NCI-H446 treated with DMSO at 0.1 percent for 48 hours (cell line): ENCODE data around the gene TMEM244.
"Not testable (repeated sequence)": the region's sequence is repeated elsewhere in the genome, so short reads cannot be mapped to it uniquely, and the experiment has no call there.

Source experiments
- DNase-seq: peaks from one replicate; lab custom pipeline; 2025; lab: John Stamatoyannopoulos, UW

The TMEM244 gene, protein sequence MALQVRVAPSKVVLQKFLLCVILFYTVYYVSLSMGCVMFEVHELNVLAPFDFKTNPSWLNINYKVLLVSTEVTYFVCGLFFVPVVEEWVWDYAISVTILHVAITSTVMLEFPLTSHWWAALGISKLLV

GRCh38 chr6:129860908-129861665, at the start of gene TMEM244:
TSS of gene TMEM244 (minus strand) at chr6:129861315. CDS start at chr6:129861188, 127 bp downstream.
- no peak for DNase-seq

DNA sequence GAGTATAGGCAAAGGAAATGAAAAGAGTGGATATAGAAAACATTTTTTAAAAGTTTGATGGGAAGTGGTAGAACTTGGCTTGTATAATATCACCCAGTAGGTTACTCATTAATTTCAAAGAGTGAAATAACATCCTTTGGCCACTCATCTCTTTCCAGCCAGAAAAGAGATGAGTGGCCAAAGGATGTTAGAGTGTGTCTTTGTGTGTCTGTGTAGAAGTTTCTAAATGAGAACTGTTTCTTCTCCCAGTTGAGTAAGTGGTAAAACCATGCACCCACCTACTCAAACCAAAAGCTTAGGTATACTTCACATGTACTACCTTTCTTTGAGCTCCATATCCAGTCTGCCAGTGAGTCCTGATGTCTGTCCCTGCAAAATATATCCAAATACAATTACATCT, 47.7 kb upstream of the TMEM244 start:
- no peak for DNase-seq

DNA sequence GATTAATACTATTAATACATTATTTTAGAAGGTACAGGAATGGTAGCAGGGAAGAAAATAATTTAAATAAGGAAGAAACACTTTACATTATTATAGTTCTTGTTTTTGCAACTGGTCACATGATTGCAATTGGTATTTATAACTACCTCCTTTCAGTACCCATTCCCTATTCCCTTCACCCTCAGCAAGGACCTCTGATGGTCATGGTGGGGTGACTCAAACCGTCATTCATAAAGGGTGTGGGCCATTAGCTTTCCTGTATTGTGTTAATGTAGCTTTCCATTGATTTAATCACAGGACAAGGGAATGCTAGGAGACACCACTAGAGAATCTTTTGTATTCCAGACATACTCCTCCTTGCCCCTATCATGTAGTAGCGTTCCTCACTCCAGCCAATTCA, 47.2 kb upstream of the TMEM244 start:
- no peak for DNase-seq

DNA sequence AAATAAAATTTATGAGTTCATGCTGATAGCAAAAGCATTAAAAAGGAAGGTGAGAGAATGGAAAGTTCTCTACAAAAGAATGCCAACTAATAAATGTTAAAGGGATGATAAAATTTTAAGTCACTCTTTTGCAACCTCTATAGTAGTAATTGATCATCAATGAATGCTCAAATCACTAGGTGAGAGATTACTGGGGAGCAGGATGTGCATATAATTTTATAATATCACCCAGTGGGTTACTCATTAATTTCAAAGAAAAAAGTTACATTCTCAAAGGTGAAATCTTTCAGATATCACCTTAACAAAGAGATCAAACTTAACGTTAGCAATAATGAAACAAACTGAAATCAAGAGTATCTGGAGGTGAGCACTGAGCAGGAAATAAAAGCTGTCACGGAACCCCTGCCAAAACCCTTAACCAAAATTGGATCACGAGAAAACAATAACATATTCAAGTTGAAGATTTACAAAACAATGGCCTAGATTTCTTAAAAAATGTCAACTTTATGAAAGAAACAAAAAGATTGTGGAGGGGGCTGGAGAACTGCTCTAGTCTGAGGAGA, 45.5 kb upstream of the TMEM244 start:
- DNase-seq, result no peak

DNA sequence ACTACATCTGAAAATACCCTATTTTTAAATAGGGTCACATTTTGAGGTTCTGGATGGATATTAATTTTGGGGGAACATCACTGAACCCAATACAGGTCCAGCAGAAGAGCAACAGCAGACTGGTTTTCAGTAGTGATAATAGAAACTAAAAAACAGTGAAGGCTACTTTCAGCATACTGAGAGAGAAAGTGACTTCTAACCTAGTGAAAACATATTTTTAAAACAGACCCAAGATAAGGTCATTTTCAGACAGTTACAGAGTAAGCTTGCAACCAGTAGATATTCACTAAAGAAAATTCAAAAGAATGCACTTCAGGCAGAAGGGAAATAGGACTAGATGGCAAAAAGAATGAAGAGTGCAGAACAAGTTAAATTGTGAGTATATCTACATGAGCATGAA, 42.0 kb upstream of the TMEM244 start:
- DNase-seq, result no peak

GRCh38 chr6:129902681-129903080, 41.6 kb upstream of the TMEM244 start:
- DNase-seq, result no peak

DNA sequence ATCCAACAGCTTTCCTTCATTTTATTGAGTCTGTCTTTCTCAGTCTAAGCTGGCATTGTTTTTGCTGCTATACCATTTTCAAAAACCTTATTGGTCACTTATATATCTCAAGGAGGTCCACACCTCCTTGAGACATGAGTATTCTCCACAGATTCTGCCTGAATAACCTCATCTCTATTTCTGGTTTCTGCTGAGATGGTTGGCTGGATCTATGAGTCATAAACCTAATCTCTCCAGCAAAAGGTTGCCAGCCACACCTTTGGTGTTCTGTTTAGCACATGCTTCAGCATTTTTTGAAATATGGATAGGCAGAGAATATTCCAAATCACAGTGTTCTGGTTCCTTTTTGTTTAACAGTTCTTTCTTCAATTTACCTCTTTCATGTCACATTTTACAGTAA, 40.8 kb upstream of the TMEM244 start:
- no peak for DNase-seq

DNA sequence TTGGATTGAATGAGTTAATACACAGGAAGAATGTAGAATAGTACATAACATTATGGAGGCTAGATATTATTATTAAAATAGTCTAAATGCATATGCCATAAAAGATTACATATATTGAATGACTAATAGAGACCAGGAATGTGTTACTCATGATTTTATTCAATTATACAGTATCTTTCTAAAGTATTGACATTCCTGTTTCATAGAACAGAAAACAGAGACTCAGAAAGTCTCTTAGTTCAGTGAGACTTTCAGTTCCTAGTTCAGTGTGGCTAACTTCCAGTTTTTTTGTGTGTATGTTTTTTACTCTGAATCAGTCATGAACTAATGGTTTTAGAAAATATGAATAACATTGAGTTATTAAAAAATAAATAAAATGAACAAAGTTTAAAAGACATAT, 34.6 kb upstream of the TMEM244 start:
- DNase-seq, result no peak

DNA sequence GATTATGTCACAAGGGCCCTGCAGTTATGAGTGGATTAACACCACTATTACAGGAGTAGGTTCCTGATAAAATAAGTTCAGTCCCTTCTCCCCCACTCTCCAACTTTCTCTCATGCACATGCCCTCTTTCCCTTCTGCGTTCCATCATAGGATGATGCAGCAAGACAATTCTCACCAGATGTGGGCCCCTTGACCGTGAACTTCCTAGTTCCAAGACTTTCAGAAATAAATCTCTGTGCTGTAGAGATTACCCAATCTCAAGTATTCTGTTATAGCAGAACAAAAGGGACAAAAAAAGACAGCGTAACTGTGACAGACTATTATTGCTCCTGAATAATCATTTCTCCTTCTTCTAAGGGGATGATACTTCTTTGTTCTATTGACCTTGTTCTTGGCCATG, 33.8 kb upstream of the TMEM244 start:
- no peak for DNase-seq

DNA sequence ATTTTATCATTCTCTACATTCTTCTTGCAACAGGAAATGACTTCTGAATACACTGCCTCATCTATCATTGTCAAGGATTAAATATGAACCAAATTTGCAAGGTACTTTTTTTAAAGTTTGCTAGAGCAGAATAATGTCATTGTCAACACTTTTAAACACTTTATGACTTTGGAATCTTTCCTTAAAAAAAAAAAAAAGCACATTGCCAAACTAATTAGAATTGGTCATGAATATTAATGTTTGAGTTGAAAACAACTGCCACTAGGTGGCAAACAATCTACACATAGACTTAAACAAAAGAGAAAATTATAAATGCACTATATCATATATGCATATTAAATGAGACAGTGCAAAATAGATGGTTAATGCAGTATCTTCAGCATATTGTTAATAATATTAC, 32.5 kb upstream of the TMEM244 start:
- DNase-seq, result no peak

- no peak for DNase-seq
Observed at GRCh38 chr6:129890701-129891100, 29.6 kb upstream of the TMEM244 start.

GRCh38 chr6:129890164-129890563, 29.0 kb upstream of the TMEM244 start:
- no peak for DNase-seq

GRCh38 chr6:129889580-129889979, 28.5 kb upstream of the TMEM244 start:
- DNase-seq, result no peak

GRCh38 chr6:129886401-129887155, 25.5 kb upstream of the TMEM244 start:
- no peak for DNase-seq

DNA sequence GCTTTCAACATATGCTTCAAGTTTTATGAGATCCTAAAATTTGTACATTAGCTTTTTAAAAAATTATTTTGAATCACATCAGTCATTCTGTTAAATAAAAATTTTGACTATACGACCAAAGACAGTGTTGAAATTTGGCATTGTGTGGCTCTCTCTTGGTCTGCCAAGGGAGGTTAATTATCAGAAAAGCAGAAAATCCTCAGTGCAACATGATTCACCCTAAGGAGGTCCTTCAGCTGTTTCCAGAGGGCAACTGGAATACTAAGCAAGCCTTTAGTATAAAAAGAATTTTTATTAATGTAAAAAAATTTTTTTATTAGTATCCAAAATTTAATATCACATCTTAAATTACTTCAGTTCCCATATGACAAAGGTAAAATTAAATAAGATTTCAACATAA, 23.1 kb upstream of the TMEM244 start:
- DNase-seq, result no peak

- DNase-seq, result no peak
Observed at GRCh38 chr6:129882510-129883023, 21.5 kb upstream of the TMEM244 start.

- not testable (repeated sequence) for DNase-seq
Observed at GRCh38 chr6:129877894-129878293, 16.8 kb upstream of the TMEM244 start.

- no peak for DNase-seq
Observed at GRCh38 chr6:129875610-129876520, 14.8 kb upstream of the TMEM244 start.

GRCh38 chr6:129874837-129875236, 13.7 kb upstream of the TMEM244 start:
- no peak for DNase-seq

DNA sequence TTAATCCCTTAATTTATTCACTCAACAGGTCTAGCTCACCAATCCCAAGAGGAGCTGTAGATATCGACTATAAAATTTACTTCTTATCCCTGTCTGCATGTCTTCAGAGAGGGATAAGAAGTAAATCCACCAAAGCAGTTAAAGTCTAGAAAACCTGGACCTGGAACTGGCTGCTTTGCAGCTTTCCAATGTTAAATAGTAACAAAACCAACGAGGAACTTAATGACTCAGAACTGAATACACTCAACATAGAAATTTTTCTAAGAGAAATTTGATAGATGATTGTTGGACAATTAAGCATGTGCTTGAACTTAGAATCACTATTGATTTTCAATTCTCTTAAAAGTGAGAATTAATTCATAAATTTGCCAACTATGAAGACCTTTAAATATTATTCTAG, 11.5 kb upstream of the TMEM244 start:
- no peak for DNase-seq

GRCh38 chr6:129871221-129871620, 10.1 kb upstream of the TMEM244 start:
- DNase-seq, result no peak

DNA sequence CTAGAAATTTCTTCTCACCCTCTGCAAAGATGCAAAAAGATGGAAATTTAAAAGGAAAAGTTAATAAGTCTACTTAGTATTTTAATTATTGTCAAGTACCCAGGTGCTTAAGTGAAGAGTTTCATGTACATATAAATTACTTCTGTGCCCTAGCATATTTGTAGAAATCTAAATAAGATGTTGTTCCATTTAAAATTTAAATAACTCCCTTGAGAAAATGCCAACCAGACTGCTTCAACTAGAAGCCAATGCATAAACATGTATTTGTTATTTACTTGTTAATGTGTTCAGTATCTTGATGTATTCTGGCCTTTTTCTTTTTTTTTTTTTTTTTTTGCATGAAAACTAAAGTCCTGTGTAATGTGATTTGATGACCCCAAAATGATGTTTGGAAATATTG, 6.3 kb upstream of the TMEM244 start:
- no peak for DNase-seq
